Transverse colon (tissue), 4 donors: Measurements from ENCODE around the gene PRMT3. TPM values are rescaled to one million over a fixed set of nuclear protein-coding genes. Genes with fewer than 3 reads are reported as not detected.
"Not testable (repeated sequence)": the region's sequence is repeated elsewhere in the genome, so short reads cannot be mapped to it uniquely, and the experiment has no call there.

Experiments used
- DNase-seq: peaks from one replicate; pipeline ENCODE4 v3.0.0-alpha.2; 2019
- H3K27ac ChIP-seq, 4 donors: fragments of 200-600 bp; sonication (generic); 2 replicates each; pipeline ENCODE4 v1.5.1; 2016 to 2018; ENCODE audit warnings: inconsistent platforms in 4 of 4
- H3K27me3 ChIP-seq: fragments of 200-600 bp; sonication (generic); 2 replicates; pipeline ENCODE4 v1.5.1; 2017; ENCODE audit warnings: inconsistent platforms
- H3K36me3 ChIP-seq, 4 donors: fragments of 200-600 bp; sonication (generic); 2 replicates each; pipeline ENCODE4 v1.5.1; 2017 to 2019; ENCODE audit warnings: inconsistent platforms in 4 of 4
- H3K4me1 ChIP-seq, 4 donors: fragments of 200-600 bp; sonication (generic); 2 replicates each; pipeline ENCODE4 v1.5.1; 2017 to 2020; ENCODE audit warnings: inconsistent platforms in 4 of 4
- H3K4me3 ChIP-seq, 4 donors: fragments of 200-600 bp; sonication (generic); 1 replicate in 1 of 4; 2 replicates in 3 of 4; pipeline versions ENCODE4 v1.5.1 to v1.6.1; 2017 to 2019; ENCODE audit warnings: inconsistent platforms in 4 of 4
- H3K9me3 ChIP-seq, 2 donors: fragments of 200-600 bp; sonication (generic); 2 replicates each; pipeline ENCODE4 v1.5.1; 2017 to 2019; ENCODE audit warnings: inconsistent platforms in 2 of 2
- CTCF ChIP-seq, 5 experiments: fragments of 200-600 bp in 3 of 5; fragments of 450-650 bp in 2 of 5; sonication (generic) in 3 of 5; IDR thresholded peaks; 1 replicate in 2 of 5; 2 replicates in 3 of 5; pipeline ENCODE4 v1.5.1; 2016 to 2017; ENCODE audit warnings: antibody characterized with exemption in 5 of 5, inconsistent platforms in 3 of 5, mild to moderate bottlenecking in 2 of 5, moderate library complexity in 1 of 5
- EP300 ChIP-seq: sonication (generic); formaldehyde crosslinking; IDR thresholded peaks from one replicate; pipeline ENCODE4 v1.6.1; 2017; ENCODE audit warnings: antibody characterized with exemption, low read depth
- POLR2A ChIP-seq: fragments of 450-650 bp; IDR thresholded peaks from one replicate; pipeline ENCODE4 v1.6.1; 2016; ENCODE audit warnings: antibody characterized with exemption, mild to moderate bottlenecking, moderate library complexity
- POLR2AphosphoS5 ChIP-seq, 3 donors: sonication (generic); formaldehyde crosslinking; IDR thresholded peaks; one replicate each; pipeline ENCODE4 v1.6.1; 2016; ENCODE audit warnings: antibody characterized with exemption in 3 of 3
- WGBS, 2 donors: methylation state at CpG; one replicate each; pipeline ENCODE4 v1.1.5; 2018; ENCODE audit warnings: low coverage in 1 of 2; 5-methylcytosine and 5-hydroxymethylcytosine counted together
- in situ Hi-C, 4 donors: fragments of 200-750 bp; cut with MboI; loops; one replicate each; pipeline versions ENCODE4 v1.15.0 to v1.15.1; 2017; ENCODE audit warnings: low sequenced_read_pairs in 3 of 4, low pct_ligation_motif_present in 1 of 4, low pct_unique_long_range_greater_than_20kb in 1 of 4
- intact Hi-C: fragments of 100-400 bp; cut with DNase I; formaldehyde crosslinking; loops from one replicate; pipeline ENCODE4 v1.15.1; 2023; ENCODE audit warnings: low total_unique reads
- total RNA-seq, 4 donors: library from RNA; depleted of rRNA; stranded (reverse); fragments of >200 nt; gene quantifications; one replicate each; pipeline ENCODE4 v1.1.0, GENCODE V29; 2016

Gene PRMT3
- total RNA-seq, 4 donors from 2014 or later: 6.7 to 21.0 (median 15.2) TPM

GRCh38 chr11:20374741-20375300 is 12.7 kb upstream of the PRMT3 start:
- H3K27me3 ChIP-seq: no peaks in the 10 kb centered on the region
- intact Hi-C loops: no loop called here
- in situ Hi-C loops: loop anchor here (25.0 kb wide), 3 partner anchors 237 to 813 kb away; no protein-coding TSS in a partner anchor
- TF ChIP-seq EP300 (no peak), POLR2AphosphoS5 (IDR thresholded peaks at IDR 0.05) (no peak), POLR2A (no peak), CTCF (IDR thresholded peaks at IDR 0.05) (no peak)
- no peak overlapping the region for H3K4me3 ChIP-seq
- H3K27ac ChIP-seq: no peak overlapping the region
- peak; percentile 22 for DNase-seq
- no peaks in the 10 kb centered on the region for H3K9me3 ChIP-seq
- H3K36me3 ChIP-seq: peaks cover 0 to 49% (median 11%) of the 10 kb centered on the region in 4 donors
- peaks cover 0 to 5% (median 0%) of the 10 kb centered on the region in 4 donors for H3K4me1 ChIP-seq
- WGBS, 2 donors: 81 to 90% methylated on average over 7 to 9 of the region's 9 CpGs

- DNase-seq: no peak
- intact Hi-C loops (no loop called here), in situ Hi-C loops (loop anchor here in 3 of 4 donors (25.0 kb wide), 1 partner anchor 236 kb away; no protein-coding TSS in a partner anchor)
- no peak overlapping the region for H3K4me3 ChIP-seq
- no peaks in the 10 kb centered on the region for H3K27me3 ChIP-seq
- H3K9me3 ChIP-seq: no peaks in the 10 kb centered on the region
- 74 to 77% methylated on average over 3 of the region's 3 CpGs for WGBS, 2 donors
- H3K27ac ChIP-seq: no peak overlapping the region
- TF ChIP-seq POLR2AphosphoS5 (IDR thresholded peaks at IDR 0.05) (no peak), POLR2A (no peak), EP300 (no peak), CTCF (IDR thresholded peaks at IDR 0.05) (no peak)
- H3K36me3 ChIP-seq: peaks cover 0 to 50% (median 11%) of the 10 kb centered on the region in 4 donors
- peaks cover 0 to 5% (median 0%) of the 10 kb centered on the region in 4 donors for H3K4me1 ChIP-seq
These were observed 11.3 kb upstream of the PRMT3 start for GRCh38 chr11:20376162-20376730.

DNA sequence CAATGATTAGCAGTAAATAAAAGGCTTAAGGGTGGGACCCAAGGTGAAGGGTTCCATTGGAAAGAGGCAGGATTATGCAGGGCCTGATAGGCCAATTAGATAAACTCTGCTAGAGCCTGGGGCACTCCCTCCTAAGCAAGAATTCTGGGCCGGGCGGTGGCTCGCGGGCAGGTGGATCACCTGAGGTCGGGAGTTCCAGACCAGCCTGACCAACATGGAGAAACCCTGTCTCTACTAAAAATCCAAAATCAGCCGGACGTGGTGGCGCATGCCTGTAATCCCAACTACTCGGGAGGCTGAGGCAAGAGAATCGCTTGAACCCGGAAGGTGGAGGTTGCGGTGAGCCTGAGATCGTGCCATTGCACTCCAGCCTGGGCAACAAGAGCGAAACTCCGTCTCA is 1.5 kb upstream of the PRMT3 start:
- intact Hi-C loops, H3K27me3 ChIP-seq, H3K36me3 ChIP-seq, H3K9me3 ChIP-seq, DNase-seq, H3K4me3 ChIP-seq, H3K27ac ChIP-seq: not testable (repeated sequence)
- in situ Hi-C loops: loop anchor here in 3 of 4 donors (25.0 kb wide), 1 partner anchor 226 kb away; no protein-coding TSS in a partner anchor
- peaks cover 0 to 17% (median 11%) of the 10 kb centered on the region in 4 donors for H3K4me1 ChIP-seq
- WGBS, 2 donors: 82 to 85% methylated on average over 7 to 15 of the region's 15 CpGs

DNA sequence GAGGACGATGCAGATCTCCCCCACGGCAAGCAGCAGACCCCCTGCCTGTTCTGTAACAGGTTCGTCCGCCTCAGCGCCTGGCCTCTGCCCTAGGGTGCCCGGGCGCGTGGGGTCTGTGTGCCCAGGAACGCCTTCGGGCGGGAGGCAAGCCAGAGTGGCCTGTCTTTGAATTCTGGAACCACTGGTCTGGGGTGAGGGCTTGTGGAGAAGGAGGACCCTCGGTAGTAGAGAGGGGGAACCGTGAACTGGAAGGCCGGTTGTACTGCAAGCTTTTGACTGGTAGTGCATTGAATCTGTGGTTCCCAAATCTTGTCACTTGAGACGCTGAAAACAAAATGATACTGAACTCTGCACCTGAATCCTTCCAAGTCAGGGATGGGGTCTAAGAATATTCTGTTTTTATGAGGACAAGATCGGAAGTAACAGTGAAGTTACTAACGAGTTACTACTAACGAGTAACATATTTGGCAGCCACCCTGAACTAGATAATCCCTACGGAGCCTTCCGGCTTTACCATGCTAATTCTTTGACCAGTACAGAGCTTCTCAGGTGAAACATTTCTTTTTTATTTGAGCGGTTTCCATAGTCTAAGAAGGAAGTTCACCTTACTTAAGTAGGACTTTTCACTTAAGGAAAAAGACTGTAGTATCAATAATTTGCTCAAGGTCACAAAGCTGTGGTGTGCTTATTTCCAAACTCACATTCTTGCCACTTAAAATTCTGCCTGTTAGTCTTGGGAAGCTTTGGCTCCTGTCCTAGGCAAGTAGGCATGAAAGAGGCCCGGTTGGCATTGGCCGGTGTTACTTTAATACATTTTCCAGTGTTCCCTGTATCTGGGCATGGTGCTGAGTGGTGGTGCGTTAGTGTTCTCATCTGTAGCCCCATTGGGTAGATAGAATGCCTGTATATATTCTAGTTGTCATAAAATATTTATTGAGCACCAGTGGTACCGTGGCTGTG is 860 bp downstream of the PRMT3 start:
- peak overlapping the region; percentile 89 to 93 (median 92) for H3K27ac ChIP-seq
- no peak for DNase-seq
- TF ChIP-seq CTCF (IDR thresholded peaks at IDR 0.05) (no peak), POLR2A (no peak), EP300 (no peak), POLR2AphosphoS5 (IDR thresholded peaks at IDR 0.05) (no peak)
- intact Hi-C loops: no loop called here
- H3K36me3 ChIP-seq: no peaks in the 10 kb centered on the region
- H3K27me3 ChIP-seq: no peaks in the 10 kb centered on the region
- H3K4me1 ChIP-seq: peaks cover 0 to 17% (median 11%) of the 10 kb centered on the region in 4 donors
- H3K9me3 ChIP-seq: no peaks in the 10 kb centered on the region
- peak overlapping the region; percentile 62 to 95 (median 76) for H3K4me3 ChIP-seq
- WGBS, 2 donors: 5 to 29% methylated on average over 9 to 25 of the region's 25 CpGs
- in situ Hi-C loops: loop anchor here in 3 of 4 donors (25.0 kb wide), 1 partner anchor 224 kb away; no protein-coding TSS in a partner anchor
